ENCODE results near the gene S1PR3. TPM values are rescaled to one million over a fixed set of nuclear protein-coding genes. Genes with fewer than 3 reads are reported as not detected.
A peak's percentile ranks its signal among the peaks of the same experiment; 100 is the strongest.
"Not testable (repeated sequence)": the region's sequence is repeated elsewhere in the genome, so short reads cannot be mapped to it uniquely, and the experiment has no call there.

The S1PR3 gene
- polyA plus RNA-seq (2012; ENCODE audit: insufficient read depth, insufficient read length, low read depth) = 2.5 TPM

DNA sequence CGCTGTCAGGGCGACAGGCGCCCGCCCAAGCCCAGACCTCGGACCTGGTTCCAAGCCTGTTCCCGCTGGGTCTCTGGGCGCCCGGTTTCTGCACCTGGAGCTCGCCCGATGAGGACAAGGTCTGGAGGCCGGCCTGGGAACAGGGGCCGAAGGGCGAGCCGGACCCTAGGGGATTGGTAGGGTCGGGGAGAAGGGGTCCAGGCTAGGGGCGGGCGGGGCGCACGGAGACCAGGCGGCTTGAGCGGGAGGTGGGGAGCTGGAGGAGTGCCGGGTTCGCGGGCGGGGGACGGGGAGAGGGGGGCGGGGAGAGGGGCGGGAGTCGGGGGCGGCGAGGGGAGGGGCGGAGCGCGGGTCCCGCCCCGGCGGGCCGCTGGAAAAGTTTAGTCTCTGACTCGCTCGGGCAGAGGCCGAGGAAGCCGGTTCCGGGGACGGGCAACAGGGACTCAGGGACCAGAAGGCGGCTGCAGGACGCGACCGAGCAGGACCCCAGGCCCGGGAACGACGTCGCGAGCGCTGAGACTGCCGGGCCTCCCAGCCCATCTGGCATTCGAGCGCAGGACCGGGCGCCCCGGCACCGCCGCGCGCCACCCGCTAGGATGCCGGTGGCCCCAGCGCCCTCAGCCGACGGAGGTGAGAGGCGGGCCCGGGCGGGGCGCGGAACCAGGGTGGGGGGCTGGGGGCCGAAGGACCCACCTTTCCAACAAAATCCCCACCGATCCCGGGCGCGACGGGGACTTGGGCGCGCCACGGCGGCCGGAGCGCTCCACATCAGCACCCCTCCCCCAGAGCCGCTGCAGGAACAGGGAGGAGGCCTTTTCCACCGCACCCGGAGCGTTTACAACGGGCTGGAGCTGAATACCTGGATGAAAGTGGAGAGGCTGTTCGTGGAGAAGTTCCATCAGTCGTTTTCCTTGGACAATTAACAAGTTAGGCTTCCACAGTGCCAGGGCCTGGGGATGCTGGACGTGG is at the start of gene S1PR3:
S1PR3 (plus strand) TSS at position 403 of the 969 bp plus-strand sequence. CDS start 9,733 bp downstream, outside the sequence.
- TF ChIP-seq, protein P1, sequence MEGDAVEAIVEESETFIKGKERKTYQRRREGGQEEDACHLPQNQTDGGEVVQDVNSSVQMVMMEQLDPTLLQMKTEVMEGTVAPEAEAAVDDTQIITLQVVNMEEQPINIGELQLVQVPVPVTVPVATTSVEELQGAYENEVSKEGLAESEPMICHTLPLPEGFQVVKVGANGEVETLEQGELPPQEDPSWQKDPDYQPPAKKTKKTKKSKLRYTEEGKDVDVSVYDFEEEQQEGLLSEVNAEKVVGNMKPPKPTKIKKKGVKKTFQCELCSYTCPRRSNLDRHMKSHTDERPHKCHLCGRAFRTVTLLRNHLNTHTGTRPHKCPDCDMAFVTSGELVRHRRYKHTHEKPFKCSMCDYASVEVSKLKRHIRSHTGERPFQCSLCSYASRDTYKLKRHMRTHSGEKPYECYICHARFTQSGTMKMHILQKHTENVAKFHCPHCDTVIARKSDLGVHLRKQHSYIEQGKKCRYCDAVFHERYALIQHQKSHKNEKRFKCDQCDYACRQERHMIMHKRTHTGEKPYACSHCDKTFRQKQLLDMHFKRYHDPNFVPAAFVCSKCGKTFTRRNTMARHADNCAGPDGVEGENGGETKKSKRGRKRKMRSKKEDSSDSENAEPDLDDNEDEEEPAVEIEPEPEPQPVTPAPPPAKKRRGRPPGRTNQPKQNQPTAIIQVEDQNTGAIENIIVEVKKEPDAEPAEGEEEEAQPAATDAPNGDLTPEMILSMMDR (IDR thresholded peaks at IDR 0.05; ENCODE audit: low read depth, low read length) = no peak
- H3K4me1 ChIP-seq = peaks cover 2% of the 10 kb centered on the region; the same call in 1 of the 2 replicates
- no peaks in the 10 kb centered on the region for H3K36me3 ChIP-seq
- peak; percentile 60 for DNase-seq
- H3K27me3 ChIP-seq = no peaks in the 10 kb centered on the region
- no peaks in the 10 kb centered on the region for H3K9me3 ChIP-seq
- H3K4me3 ChIP-seq (ENCODE audit: low read depth, low read length) = peak within 1 kb of the TSS; percentile 61

DNA sequence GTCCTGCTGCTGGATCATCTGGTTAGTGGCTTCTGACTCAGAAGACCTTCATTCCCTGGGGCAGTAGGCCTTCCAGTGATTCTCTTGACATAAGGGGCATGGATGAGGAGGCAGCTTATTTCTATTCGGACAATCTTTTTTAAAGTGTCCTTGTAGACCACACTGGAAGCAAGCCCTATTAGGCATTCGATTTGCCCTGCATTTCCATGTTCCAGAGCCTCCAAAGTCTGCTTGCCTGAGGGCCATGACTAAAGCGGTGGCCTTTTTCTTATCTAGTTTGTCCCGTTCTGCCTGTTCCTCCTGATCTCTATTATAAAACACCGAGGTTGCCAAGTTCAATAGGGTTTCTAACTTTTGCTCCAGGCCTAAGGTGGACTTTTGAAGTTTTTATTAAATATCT is 49.7 kb upstream of the S1PR3 start:
- H3K27me3 ChIP-seq; H3K9me3 ChIP-seq; H3K36me3 ChIP-seq; DNase-seq; H3K4me3 ChIP-seq (ENCODE audit: low read depth, low read length); H3K4me1 ChIP-seq: not testable (repeated sequence)

DNA sequence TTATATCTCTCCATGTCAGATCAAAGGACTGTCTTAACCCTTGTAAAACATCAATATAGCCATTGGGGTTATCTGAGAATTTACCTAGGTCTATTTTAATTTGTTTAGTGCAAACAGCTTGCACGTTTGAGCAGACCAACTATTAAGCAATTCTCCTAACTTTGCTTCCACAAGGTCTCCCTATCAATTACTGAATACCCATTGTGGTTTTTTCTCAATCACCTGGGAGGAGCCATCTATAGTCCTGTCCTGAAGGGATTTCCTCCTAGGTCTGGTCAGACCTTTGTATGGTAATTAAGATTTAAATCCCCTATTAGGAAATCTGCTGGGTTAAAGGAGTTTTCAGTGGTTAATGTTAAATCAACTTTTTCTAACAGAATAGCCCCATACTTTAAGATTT is 48.9 kb upstream of the S1PR3 start:
- no peak for DNase-seq
- no peak overlapping the region for H3K4me3 ChIP-seq (ENCODE audit: low read depth, low read length)
- H3K27me3 ChIP-seq = no peaks in the 10 kb centered on the region
- TF ChIP-seq, protein P1 (IDR thresholded peaks at IDR 0.05; ENCODE audit: low read depth, low read length) = no peak
- no peaks in the 10 kb centered on the region for H3K9me3 ChIP-seq
- H3K4me1 ChIP-seq = no peaks in the 10 kb centered on the region
- H3K36me3 ChIP-seq = no peaks in the 10 kb centered on the region

DNA sequence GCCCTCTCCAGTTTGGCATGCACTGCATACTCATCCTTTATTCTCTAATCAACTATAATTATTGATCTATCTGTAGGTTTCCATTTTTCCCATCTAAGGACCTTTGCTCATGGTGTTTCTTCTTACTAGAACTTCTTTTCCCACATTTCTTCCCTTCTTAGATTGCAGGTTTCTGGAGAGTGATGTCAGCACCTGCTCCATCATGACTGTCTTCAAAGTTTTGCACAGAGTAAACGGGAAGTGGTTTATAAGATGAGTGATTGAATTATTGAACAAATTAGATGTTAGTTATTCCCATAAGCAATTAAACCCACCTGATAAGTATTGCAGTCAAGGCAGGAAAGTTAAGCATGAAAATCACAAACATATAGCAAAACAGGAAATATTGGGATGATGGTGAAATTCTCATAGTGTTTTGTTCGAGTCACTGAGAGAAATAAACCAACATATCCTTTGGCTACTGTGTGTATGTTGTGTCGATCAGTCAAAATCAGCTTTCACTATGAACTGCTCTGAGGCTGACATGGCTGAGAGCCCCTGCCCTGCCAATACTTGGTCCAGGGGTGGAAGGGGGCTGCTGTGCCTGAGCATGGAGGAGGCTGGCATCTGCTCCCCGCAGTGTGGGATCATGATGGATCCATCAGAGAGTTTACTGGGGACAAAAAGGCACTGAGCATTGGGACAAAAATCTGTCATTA is 45.5 kb upstream of the S1PR3 start:
- Histone ChIP-seq H3K9me3 (no peaks in the 10 kb centered on the region), H3K36me3 (no peaks in the 10 kb centered on the region), H3K4me3 (ENCODE audit: low read depth, low read length) (no peak overlapping the region), H3K4me1 (peaks cover 17% of the 10 kb centered on the region), H3K27me3 (no peaks in the 10 kb centered on the region)
- DNase-seq = no peak
- TF ChIP-seq, protein P1 (IDR thresholded peaks at IDR 0.05; ENCODE audit: low read depth, low read length) = no peak

DNA sequence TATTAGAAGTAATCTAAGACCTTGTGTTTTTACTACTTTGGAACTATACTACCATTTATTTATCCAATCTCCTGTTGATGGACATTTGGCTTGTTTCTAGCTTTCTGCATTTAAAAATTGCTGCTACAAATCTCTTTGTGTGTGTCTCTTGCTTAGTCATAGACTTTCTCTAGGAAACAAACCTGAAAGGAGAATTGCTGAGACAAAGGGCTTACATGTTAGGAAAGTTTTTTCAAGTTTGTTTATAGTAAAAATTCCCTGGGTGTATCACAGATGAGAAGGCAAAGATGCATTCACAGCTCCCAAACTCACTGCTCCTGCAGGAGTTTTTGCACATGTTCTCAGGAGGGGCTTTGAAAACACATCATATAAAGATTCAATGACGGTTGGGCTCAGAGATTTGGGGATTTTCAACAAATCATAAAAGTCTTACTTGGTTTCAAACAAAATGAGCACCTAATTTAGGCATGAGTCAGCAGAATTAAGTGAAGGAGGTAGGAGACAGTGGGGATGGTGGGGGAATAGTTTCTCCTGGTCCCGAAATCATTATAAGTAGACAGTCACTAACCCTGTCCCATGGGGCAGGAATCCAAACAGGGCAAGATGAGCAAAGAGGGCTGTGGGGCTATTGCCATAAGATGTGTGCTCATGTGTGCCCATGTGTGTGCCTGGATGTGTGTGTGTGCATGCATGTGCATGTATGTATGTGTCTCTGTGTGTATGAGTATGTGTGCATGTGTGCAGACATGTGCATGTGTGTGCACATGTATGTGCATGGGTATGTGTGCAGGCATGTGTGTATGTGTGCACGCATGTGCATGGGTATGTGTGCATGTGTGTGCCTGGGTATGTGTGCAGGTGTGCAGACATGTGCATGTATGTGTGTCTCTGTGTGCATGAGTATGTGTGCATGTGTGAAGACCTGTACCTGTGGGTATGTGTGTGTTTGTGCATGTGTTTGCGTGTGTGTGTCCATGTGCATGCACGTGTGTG is 43.4 kb upstream of the S1PR3 start:
- no peak for DNase-seq
- no peaks in the 10 kb centered on the region for H3K36me3 ChIP-seq

More for the DNA sequence above, 43.4 kb upstream of the S1PR3 start:
- Histone ChIP-seq H3K27me3 (no peaks in the 10 kb centered on the region), H3K9me3 (no peaks in the 10 kb centered on the region), H3K4me1 (peaks cover 18% of the 10 kb centered on the region), H3K4me3 (ENCODE audit: low read depth, low read length) (no peak overlapping the region)
- TF ChIP-seq, protein P1 (IDR thresholded peaks at IDR 0.05; ENCODE audit: low read depth, low read length) = no peak

All from BE2C (cell line).